Body of pancreas (tissue), 4 donors: Measurements from ENCODE around the gene CCDC170. TPM values are rescaled to one million over a fixed set of nuclear protein-coding genes. Genes with fewer than 3 reads are reported as not detected.
"Not testable (repeated sequence)": the region's sequence is repeated elsewhere in the genome, so short reads cannot be mapped to it uniquely, and the experiment has no call there.

Experiments used
- ATAC-seq: fragments of 150-250 bp; one replicate; pipeline ENCODE4 v1.9.1; 2016
- DNase-seq, 4 donors: peaks; one replicate each; pipeline ENCODE4 v3.0.0-alpha.2; 2019
- H3K27ac ChIP-seq, 4 donors: fragments of 200-600 bp; sonication (generic); 1 replicate in 3 of 4; 2 replicates in 1 of 4; pipeline versions ENCODE4 v1.5.1 to v1.6.1; 2016 to 2019; ENCODE audit warnings: mild to moderate bottlenecking in 1 of 4, mixed read lengths in 1 of 4, moderate library complexity in 1 of 4
- H3K27me3 ChIP-seq, 2 donors: fragments of 200-600 bp; sonication (generic); one replicate each; pipeline ENCODE4 v1.6.0; 2016; ENCODE audit warnings: mild to moderate bottlenecking in 1 of 2
- H3K36me3 ChIP-seq, 2 donors: fragments of 200-600 bp; sonication (generic); replicated peaks in 1 of 2; 2 replicates each; pipeline ENCODE4 v1.5.1; 2016; ENCODE audit warnings: low read depth in 2 of 2; ENCODE audit not compliant: insufficient read depth in 1 of 2
- H3K4me1 ChIP-seq: fragments of 200-600 bp; sonication (generic); one replicate; pipeline ENCODE4 v1.6.0; 2016
- H3K4me3 ChIP-seq, 2 donors: fragments of 200-600 bp; sonication (generic); 1 replicate in 1 of 2; 2 replicates in 1 of 2; pipeline ENCODE4 v1.5.1; 2016 to 2019
- H3K9me3 ChIP-seq, 3 donors: fragments of 200-600 bp; sonication (generic); 1 replicate in 2 of 3; 2 replicates in 1 of 3; pipeline ENCODE4 v1.5.1; 2016
- CTCF ChIP-seq, 7 experiments: fragments of 450-650 bp in 4 of 7; fragments of 200-600 bp in 3 of 7; sonication (generic) in 3 of 7; IDR thresholded peaks; one replicate each; pipeline ENCODE4 v1.5.1; 2016 to 2019; ENCODE audit warnings: antibody characterized with exemption in 7 of 7
- POLR2A ChIP-seq, 3 donors: fragments of 450-650 bp; IDR thresholded peaks; one replicate each; pipeline ENCODE4 v1.6.1; 2016; ENCODE audit warnings: antibody characterized with exemption in 3 of 3, mild to moderate bottlenecking in 2 of 3
- WGBS, 2 donors: methylation state at CpG; one replicate each; pipeline ENCODE4 v1.1.5; 2017; 5-methylcytosine and 5-hydroxymethylcytosine counted together
- intact Hi-C: fragments of 100-400 bp; cut with DNase I; formaldehyde crosslinking; loops from one replicate; pipeline ENCODE4 v1.15.1; 2023
- total RNA-seq, 2 donors: library from RNA; depleted of rRNA; stranded (reverse); fragments of >200 nt; gene quantifications; one replicate each; pipeline ENCODE4 v1.1.0, GENCODE V29; 2016

Gene CCDC170
- 1 to 10 TPM in 1 of 2 donors, not detected in 1; 2.1 TPM for total RNA-seq

DNA sequence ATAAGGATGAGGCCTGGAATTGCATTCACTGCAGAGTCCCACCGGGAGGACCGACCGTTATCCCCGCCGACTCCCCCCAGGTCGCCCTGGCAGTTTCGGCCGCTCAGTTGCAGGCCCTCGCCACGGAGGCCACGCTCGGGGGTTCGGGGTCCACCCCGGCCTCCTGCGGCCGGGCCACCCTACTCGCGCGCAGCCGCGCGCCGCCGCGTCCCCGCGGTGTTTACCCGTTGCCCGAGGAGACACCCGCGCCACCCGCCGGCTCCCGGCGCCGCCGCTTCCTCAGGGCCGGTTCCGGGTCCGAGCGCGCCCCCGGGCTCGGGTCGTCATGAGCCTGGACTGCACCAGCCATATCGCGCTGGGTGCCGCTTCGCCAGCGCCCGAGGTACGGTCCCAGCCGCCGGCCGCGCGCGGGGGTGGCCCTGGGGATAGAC lies at the start of gene CCDC170:
Gene CCDC170 (plus strand): TSS at position 214 of the 431 bp plus-strand sequence. CDS start 112 bp downstream, at position 326.
- intact Hi-C loops: no loop called here
- peak in 3 of 4 donors; percentile 14 to 43 (median 36) for DNase-seq
- H3K36me3 ChIP-seq: no peaks in the 10 kb centered on the region
- TF ChIP-seq CTCF (IDR thresholded peaks at IDR 0.05): no peak
- no peak for TF ChIP-seq POLR2A (IDR thresholded peaks at IDR 0.05)
- H3K9me3 ChIP-seq: no peaks in the 10 kb centered on the region
- peaks cover 15% of the 10 kb centered on the region for H3K4me1 ChIP-seq
- peak within 1 kb of the TSS in 1 of 2 donors; percentile 57 for H3K4me3 ChIP-seq
- H3K27ac ChIP-seq: peak within 1 kb of the TSS in 3 of 4 donors; percentile 7 to 76 (median 48)
- ATAC-seq: peak; percentile 23
- WGBS, 2 donors: 1% methylated on average over 55 of the region's 58 CpGs; no CpG with 5 or more reads in 1 of the 2 donors
- no peaks in the 10 kb centered on the region for H3K27me3 ChIP-seq

- no peak for ATAC-seq
- TF ChIP-seq CTCF (IDR thresholded peaks at IDR 0.05) (no peak), POLR2A (IDR thresholded peaks at IDR 0.05) (no peak)
- no peaks in the 10 kb centered on the region for H3K36me3 ChIP-seq
- H3K9me3 ChIP-seq: no peaks in the 10 kb centered on the region
- H3K27ac ChIP-seq: peak overlapping the region in 1 of 4 donors; percentile 49
- no peak for DNase-seq
- peaks cover 22% of the 10 kb centered on the region for H3K4me1 ChIP-seq
- WGBS, 2 donors: 27 to 35% methylated on average over 5 of the region's 5 CpGs
- intact Hi-C loops: no loop called here
- H3K4me3 ChIP-seq: no peak overlapping the region
- no peaks in the 10 kb centered on the region for H3K27me3 ChIP-seq
These were observed 48.3 kb upstream of the CCDC170 start for GRCh38 chr6:151445482-151445881.

- H3K27ac ChIP-seq: no peak overlapping the region
- WGBS, 2 donors: 88 to 89% methylated on average over 4 of the region's 4 CpGs
These were observed 46.6 kb upstream of the CCDC170 start for GRCh38 chr6:151447237-151447636.

GRCh38 chr6:151448623-151449022 lies 45.2 kb upstream of the CCDC170 start:
- DNase-seq (no peak), ATAC-seq (no peak)
- Histone ChIP-seq H3K27me3 (no peaks in the 10 kb centered on the region), H3K9me3 (no peaks in the 10 kb centered on the region), H3K4me1 (peaks cover 25% of the 10 kb centered on the region), H3K27ac (no peak overlapping the region), H3K36me3 (no peaks in the 10 kb centered on the region), H3K4me3 (no peak overlapping the region)
- TF ChIP-seq POLR2A (IDR thresholded peaks at IDR 0.05): no peak
- no peak for TF ChIP-seq CTCF (IDR thresholded peaks at IDR 0.05)
- intact Hi-C loops: no loop called here
- WGBS, 2 donors: 88 to 96% methylated on average over 9 to 12 of the region's 12 CpGs

More at GRCh38 chr6:151447237-151447636, 46.6 kb upstream of the CCDC170 start:
- no peaks in the 10 kb centered on the region for H3K36me3 ChIP-seq
- H3K9me3 ChIP-seq: no peaks in the 10 kb centered on the region
- intact Hi-C loops: no loop called here
- no peak for DNase-seq
- ATAC-seq: no peak
- peaks cover 18% of the 10 kb centered on the region for H3K4me1 ChIP-seq
- no peak overlapping the region for H3K4me3 ChIP-seq
- no peaks in the 10 kb centered on the region for H3K27me3 ChIP-seq
- TF ChIP-seq CTCF (IDR thresholded peaks at IDR 0.05) (no peak), POLR2A (IDR thresholded peaks at IDR 0.05) (no peak)

DNA sequence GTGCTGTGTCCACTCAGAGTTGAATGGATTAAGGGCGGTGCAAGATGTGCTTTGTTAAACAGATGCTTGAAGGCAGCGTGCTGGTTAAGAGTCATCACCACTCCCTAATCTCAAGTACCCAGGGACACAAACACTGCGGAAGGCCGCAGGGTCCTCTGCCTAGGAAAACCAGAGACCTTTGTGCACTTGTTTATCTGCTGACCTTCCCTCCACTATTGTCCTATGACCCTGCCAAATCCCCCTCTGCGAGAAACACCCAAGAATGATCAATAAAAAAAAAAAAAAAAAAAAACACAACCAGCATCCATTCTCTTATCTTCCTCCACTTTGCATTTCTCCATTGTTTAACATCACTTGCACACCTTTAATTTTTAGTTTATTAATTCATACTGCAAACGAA lies 42.9 kb upstream of the CCDC170 start:
- ATAC-seq, H3K4me3 ChIP-seq, H3K9me3 ChIP-seq, intact Hi-C loops, H3K27ac ChIP-seq, DNase-seq, H3K27me3 ChIP-seq, H3K36me3 ChIP-seq: not testable (repeated sequence)
- peaks cover 25% of the 10 kb centered on the region for H3K4me1 ChIP-seq
- 45 to 48% methylated on average over 6 of the region's 6 CpGs for WGBS, 2 donors
